ACC112 (cell line): ENCODE results near the gene RNF220.
A peak's percentile ranks its signal among the peaks of the same experiment; 100 is the strongest.

Source experiments
- H2AFZ ChIP-seq: fragments of 200-600 bp; sonication (generic); one replicate; pipeline ENCODE4 v1.6.0; 2017; ENCODE audit warnings: antibody characterized with exemption, low read length; ENCODE audit not compliant: unreplicated experiment
- H3K27ac ChIP-seq: fragments of 200-600 bp; sonication (generic); 2 replicates; pipeline ENCODE4 v1.5.1; 2014; ENCODE audit warnings: low read depth, mild to moderate bottlenecking, antibody characterized with exemption, low read length, moderate library complexity
- H3K27me3 ChIP-seq: fragments of 200-600 bp; sonication (generic); 2 replicates; pipeline ENCODE4 v1.6.1; 2014; ENCODE audit warnings: mild to moderate bottlenecking, antibody characterized with exemption, low read length, moderate library complexity, mixed read lengths; ENCODE audit not compliant: insufficient read depth
- H3K36me3 ChIP-seq: fragments of 200-600 bp; sonication (generic); 2 replicates; pipeline ENCODE4 v1.6.1; 2016; ENCODE audit warnings: mild to moderate bottlenecking, antibody characterized with exemption, low read length, moderate library complexity, mixed read lengths; ENCODE audit not compliant: insufficient read depth
- H3K4me1 ChIP-seq: fragments of 200-600 bp; sonication (generic); one replicate; pipeline ENCODE4 v1.6.1; 2016; ENCODE audit warnings: low read length, mixed read lengths; ENCODE audit not compliant: insufficient read depth, unreplicated experiment, control insufficient read depth
- H3K4me3 ChIP-seq: fragments of 200-600 bp; sonication (generic); 2 replicates; pipeline ENCODE4 v1.5.1; 2014; ENCODE audit warnings: mild to moderate bottlenecking, low read depth, low read length
- H3K79me2 ChIP-seq: fragments of 200-600 bp; sonication (generic); one replicate; pipeline ENCODE4 v1.6.0; 2016; ENCODE audit warnings: low read length; ENCODE audit not compliant: control insufficient read depth, unreplicated experiment, insufficient read depth

The RNF220 gene

DNA sequence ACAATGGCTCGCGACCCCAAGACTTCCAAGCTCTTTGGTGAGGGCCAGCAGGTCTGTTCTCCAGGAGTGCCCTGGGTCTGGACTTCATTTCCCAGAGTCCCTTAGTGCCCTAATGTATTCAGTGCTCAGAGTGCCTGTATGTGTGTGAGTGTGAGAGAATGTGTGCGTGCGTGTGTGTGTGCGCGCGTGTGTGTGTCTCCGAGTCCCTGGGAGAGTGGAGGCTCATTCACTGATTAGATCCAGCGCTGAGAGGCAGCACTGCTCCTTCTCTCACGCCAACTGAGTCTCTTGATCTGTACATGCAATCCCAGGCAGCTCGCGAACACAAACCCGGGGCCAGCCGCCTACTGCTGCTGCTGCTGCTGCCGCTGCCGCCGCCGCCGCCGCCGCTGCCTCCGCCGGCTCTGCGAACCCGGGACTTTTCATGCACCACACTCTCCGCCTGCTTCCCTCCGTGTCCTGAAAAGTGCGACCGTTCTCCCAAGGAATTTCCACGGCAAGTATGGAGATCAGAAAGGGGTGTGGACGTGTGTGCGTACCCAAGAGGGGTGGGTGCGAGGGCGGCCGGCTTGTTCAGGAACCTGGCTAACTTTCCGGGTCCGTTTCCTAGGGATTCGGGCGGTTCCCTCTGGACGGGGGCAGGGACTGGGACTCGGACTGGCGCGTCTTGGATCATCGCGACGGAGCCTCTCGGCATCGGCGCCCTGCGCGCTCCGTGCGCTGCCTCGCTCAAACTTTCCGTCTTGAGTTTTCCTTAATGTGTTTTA, at the start of gene RNF220:
RNF220 (plus strand) TSS at position 225 of the 767 bp plus-strand sequence.
- Histone ChIP-seq H3K27ac (no peak within 1 kb of the TSS), H3K4me1 (peaks cover 14% of the 10 kb centered on the region), H3K27me3 (peaks cover 84% of the 10 kb centered on the region), H3K4me3 (peak within 1 kb of the TSS; percentile 74), H3K36me3 (no peaks in the 10 kb centered on the region), H3K79me2 (no peaks in the 10 kb centered on the region), H2AFZ (peak within 1 kb of the TSS; percentile 82)

DNA sequence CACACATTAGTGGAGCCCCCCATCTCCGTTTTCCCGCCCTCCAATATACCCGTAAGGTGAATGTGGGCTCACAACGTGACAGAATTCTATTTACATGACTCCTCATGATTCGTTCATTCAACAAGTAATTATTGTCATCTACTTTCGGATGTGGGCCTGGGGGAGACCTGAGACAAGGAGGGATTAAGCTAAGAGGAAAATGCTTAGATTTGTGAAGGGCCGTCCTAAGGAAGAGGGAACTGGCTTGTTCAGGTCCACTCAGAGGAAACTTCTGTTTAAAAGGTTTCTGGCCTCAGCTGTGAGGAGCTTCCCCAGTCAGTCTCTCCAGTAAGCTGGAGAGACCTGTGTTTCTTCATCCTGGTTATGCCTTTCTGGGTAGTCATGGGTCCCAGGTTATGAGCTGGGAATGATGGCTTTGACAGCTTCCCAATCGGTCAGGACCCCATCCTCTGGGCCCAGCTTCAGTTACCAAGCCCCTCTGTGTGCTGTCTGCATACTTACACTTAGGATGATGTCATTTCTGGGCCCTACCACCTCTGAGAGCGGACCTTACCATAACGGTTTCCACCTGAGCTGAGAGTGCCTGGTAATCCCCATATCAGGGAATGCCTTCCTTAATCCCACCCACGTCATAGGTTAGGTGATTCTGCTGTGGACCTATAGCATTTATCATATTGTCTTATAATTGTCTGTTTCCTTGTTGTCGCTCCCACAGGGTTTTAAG, 49.3 kb upstream of the RNF220 start:
- H3K27me3 ChIP-seq = no peaks in the 10 kb centered on the region
- H3K4me1 ChIP-seq = peaks cover 22% of the 10 kb centered on the region
- no peak overlapping the region for H3K27ac ChIP-seq
- H3K36me3 ChIP-seq = no peaks in the 10 kb centered on the region
- peaks cover 23% of the 10 kb centered on the region for H3K79me2 ChIP-seq
- peak overlapping the region; percentile 98 for H2AFZ ChIP-seq
- peak overlapping the region; percentile 94 for H3K4me3 ChIP-seq

DNA sequence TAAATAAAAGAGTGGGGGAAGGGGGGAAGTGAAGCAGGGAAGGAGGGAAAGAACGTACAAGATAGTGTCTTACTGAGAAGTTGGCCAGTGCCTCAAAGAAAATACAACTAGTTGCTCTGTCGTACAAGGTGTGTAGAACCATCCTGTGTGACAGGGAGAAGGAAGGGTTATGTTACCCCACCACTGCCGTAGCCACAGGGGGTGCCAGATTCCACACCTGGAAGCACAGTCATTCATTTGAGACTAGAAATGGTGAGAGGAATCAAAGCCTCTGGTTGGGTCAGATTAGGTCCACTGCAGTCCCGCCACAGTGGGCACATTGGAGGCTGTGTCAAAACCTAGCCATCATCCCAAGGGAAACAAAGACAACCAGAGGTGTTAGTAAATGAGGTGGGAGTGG, 47.3 kb upstream of the RNF220 start:
- no peak overlapping the region for H3K4me3 ChIP-seq
- no peak overlapping the region for H2AFZ ChIP-seq
- peaks cover 22% of the 10 kb centered on the region for H3K4me1 ChIP-seq
- H3K27me3 ChIP-seq = no peaks in the 10 kb centered on the region
- H3K79me2 ChIP-seq = peaks cover 22% of the 10 kb centered on the region
- H3K36me3 ChIP-seq = no peaks in the 10 kb centered on the region
- no peak overlapping the region for H3K27ac ChIP-seq

DNA sequence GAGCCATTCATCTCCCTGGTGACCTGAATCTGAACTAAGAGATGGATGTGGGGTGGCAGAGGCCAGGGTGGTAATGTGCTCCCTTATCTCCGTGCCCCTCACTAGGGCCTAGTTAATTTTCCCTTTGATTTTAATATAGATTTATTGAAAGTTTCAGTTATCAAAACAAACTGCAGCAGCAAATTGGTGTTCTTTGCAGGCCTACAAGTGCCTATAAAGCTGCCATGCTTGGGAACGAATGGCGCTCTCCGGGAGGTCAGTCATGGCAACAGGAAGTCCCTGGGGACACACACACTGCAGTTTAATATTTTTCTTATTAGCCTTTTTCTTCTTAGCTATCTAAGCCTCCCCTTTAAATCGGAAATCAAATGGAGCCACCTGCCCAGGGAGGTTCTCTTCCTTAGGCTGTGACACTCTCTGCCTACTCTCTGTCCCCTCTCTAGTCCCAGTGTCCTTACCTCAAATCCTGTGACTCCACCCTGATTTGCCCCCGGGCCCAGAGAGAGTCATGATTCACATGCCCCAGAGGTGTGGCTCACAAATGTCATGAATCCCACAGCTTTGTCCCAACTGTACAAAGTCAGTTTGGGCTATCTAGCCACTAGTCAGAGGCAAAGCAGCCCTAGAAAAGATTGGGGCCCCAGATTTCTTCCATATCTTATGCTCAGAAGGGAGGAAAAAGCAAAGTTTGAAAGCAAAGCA, 45.7 kb upstream of the RNF220 start:
- H3K79me2 ChIP-seq = peaks cover 5% of the 10 kb centered on the region
- H3K4me1 ChIP-seq = peaks cover 7% of the 10 kb centered on the region
- H3K27me3 ChIP-seq = no peaks in the 10 kb centered on the region; the same call in 1 of the 2 replicates
- no peak overlapping the region for H2AFZ ChIP-seq
- no peak overlapping the region for H3K27ac ChIP-seq
- no peak overlapping the region for H3K4me3 ChIP-seq
- H3K36me3 ChIP-seq = no peaks in the 10 kb centered on the region

DNA sequence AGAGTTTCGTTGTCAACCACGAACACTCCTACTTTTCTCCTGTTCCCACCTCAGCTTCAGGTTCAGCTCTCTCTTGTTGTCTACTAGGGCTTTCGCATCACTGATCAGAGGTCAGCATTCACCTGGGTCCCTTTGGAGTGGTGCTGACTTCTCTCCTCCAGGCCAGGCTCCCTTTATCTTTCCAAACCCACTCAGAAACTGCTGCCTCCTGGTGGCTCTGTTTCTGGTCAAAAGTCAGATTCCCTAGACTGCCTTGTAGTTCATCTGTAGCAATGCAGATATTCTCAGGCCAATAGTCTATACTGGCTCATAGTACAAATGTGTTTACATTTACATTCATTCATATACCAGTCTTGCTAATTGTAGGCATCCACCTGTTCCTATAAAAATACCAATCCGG, 43.6 kb upstream of the RNF220 start:
- Histone ChIP-seq H2AFZ (no peak overlapping the region), H3K27ac (no peak overlapping the region), H3K4me1 (peaks cover 6% of the 10 kb centered on the region), H3K4me3 (no peak overlapping the region), H3K27me3 (peaks cover 1% of the 10 kb centered on the region; the same call in 1 of the 2 replicates), H3K36me3 (no peaks in the 10 kb centered on the region), H3K79me2 (no peaks in the 10 kb centered on the region)

DNA sequence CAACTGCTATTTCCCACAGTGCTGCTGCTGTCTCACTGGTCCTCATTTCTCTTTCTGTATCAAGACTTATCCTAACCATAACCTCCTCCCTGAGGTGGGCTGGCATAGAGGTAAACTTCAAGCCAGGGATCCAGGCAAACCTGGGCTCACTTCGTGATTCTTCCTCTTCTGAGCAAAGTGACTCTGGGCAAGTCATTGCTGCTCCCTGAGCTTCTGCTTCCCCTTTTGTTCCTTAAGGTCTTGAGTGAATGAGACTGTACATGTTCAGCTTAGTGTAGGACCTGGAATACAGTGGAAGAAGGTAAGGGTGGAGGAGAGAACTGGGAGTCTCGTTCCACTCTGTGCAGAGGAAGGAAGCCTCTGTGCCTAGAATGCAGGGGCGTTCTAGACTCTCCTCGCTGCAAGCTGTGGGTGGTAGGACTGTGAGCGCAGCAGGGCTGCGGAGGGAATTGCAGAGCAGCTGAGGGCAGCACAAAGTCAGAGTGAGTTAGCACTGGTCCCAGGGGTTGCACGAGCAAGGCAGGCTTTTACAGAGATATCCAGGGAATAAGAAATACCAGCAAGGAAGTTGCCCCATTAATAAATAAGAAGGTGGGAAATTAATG, 38.6 kb upstream of the RNF220 start:
- no peak overlapping the region for H3K27ac ChIP-seq
- H3K36me3 ChIP-seq = no peaks in the 10 kb centered on the region
- H3K4me1 ChIP-seq = no peaks in the 10 kb centered on the region
- no peak overlapping the region for H2AFZ ChIP-seq
- peaks cover 22% of the 10 kb centered on the region; the same call in 1 of the 2 replicates for H3K27me3 ChIP-seq
- no peak overlapping the region for H3K4me3 ChIP-seq
- H3K79me2 ChIP-seq = no peaks in the 10 kb centered on the region

DNA sequence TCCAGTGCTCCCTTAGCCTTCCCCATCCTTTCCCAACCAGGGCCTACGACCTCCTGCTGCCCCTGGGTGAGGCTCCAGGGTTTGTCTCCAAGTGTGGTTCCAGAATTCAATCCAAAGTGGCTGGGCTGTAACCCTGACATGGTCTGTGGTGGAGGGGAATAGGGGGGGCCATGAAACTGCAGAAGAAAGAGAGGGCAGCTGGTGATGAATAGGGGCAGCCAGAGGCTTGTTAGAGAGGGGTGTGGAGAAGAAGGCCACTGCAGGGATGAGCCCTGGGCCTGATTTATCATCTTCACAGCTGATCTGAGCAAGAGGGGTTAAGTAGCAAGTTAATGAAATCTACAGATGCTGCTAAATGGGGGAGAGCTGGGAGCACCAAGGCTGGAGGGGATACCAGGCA, 37.1 kb upstream of the RNF220 start:
- Histone ChIP-seq H3K27ac (no peak overlapping the region), H3K27me3 (peaks cover 22% of the 10 kb centered on the region; the same call in 1 of the 2 replicates), H3K36me3 (no peaks in the 10 kb centered on the region), H3K79me2 (no peaks in the 10 kb centered on the region), H3K4me3 (no peak overlapping the region), H3K4me1 (no peaks in the 10 kb centered on the region), H2AFZ (no peak overlapping the region)

DNA sequence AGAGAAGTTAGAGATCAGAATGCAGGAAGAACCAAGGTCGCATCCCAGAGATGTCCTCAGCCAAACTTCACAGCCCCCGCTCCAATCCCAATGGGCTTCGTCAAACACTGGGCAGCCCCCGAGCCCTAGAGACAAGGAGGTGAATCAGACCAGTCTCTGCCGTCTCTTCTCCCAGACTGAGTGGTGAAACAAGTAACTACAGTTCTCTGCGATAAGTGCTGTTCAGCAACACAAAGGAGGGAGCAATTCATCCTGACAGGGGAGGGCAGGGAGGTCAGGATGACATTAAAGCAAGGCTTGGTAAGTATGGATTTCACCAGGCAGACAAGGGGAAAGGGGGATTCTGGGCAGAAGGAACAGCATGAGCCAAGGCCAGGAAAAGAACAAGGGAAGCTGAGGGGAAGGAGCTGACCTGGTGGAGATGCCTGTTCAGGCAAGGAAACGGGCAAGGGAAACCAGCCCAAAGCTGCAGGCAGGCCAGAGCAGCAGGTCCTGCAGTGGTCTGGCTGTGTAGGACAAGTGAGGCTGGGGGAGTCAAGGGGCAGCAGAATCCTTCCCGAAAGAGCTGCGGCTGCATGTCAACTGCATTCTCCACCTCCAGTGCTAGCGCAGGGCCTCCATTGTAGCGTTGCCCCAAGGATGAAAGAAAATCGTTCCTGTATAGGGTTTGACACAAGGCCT, 36.4 kb upstream of the RNF220 start:
- H2AFZ ChIP-seq = no peak overlapping the region
- peaks cover 22% of the 10 kb centered on the region; the same call in 1 of the 2 replicates for H3K27me3 ChIP-seq
- H3K79me2 ChIP-seq = no peaks in the 10 kb centered on the region
- no peak overlapping the region for H3K4me3 ChIP-seq
- H3K4me1 ChIP-seq = no peaks in the 10 kb centered on the region
- no peak overlapping the region for H3K27ac ChIP-seq
- no peaks in the 10 kb centered on the region for H3K36me3 ChIP-seq

DNA sequence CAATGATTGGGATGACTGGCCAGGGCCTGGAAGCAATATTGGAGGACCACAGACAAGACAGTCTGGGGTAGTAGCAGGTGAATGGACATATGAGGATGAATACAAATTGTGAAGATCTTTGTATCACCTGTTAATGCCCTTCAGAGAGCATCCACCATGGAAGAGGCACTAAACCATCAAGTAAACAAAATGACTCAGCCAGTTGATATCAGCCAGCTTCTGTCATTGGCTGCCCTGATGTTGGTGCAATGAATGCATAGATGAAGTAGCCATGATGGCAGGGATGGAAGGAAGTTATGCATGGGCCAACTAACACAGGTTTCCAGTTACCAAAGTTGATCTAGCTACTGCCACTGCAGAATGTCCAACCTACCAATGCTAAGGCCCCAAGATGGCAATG, 33.8 kb upstream of the RNF220 start:
- Histone ChIP-seq H3K27me3 (0 out of 2 replicates have a peak, but pooled peaks cover 22% of the 10 kb centered on the region), H2AFZ (no peak overlapping the region), H3K27ac (no peak overlapping the region)

DNA sequence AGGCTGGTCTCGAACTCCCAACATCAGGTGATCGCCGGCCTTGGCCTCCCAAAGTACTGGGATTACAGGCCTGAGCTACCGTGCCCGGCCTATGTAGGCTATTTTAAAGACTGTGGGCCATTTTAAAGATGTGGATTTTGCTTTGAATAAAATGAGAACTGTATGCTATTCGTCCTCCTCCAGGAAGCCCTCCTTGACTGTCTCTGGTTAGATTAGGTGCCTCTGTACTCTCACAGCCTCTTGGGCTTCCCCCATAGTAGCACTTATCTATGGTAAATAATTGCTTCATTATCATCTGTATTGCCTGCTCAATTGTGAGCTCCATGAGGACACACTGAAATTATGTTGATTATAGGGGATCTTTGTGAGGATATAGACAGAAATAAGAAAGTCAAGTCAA, 29.5 kb upstream of the RNF220 start:
- Histone ChIP-seq H2AFZ (no peak overlapping the region), H3K79me2 (no peaks in the 10 kb centered on the region), H3K4me3 (no peak overlapping the region), H3K27me3 (peaks cover 1% of the 10 kb centered on the region; the same call in 1 of the 2 replicates), H3K27ac (no peak overlapping the region), H3K4me1 (no peaks in the 10 kb centered on the region), H3K36me3 (no peaks in the 10 kb centered on the region)

More for the DNA sequence above, 33.8 kb upstream of the RNF220 start:
- Histone ChIP-seq H3K4me1 (no peaks in the 10 kb centered on the region), H3K79me2 (no peaks in the 10 kb centered on the region), H3K4me3 (no peak overlapping the region), H3K36me3 (no peaks in the 10 kb centered on the region)
